ENCODE measurements around the gene ASTN2. TPM values are rescaled to one million over a fixed set of nuclear protein-coding genes. Genes with fewer than 3 reads are reported as not detected.

Gene ASTN2
- polyA plus RNA-seq, 1 donor from 2014 or later: 6.8 TPM

DNA sequence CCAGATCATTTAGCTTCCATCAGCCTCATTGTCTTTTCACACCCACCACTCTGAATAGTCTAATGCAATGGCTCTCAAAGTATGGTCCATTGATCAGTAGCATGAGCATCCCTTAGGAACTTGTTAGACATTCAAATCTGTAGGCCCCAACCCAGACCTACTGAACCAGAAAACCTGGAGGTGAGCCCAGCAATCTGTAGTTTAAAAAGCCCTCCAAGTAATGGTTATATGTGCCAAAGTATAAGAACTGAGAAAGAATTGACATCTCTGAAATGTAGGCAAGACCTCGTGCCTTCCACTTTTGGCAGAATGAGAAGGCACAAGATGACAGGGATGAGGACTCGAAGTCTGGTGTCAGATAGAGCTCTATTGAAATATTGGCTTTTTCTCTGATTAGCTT lies 460.1 kb downstream of the ASTN2 start:
- H3K27me3 ChIP-seq (ENCODE audit: insufficient read depth, low read depth, low read length): no peaks in the 10 kb centered on the region
- no peak for TF ChIP-seq RAD21 (conservative IDR thresholded peaks at IDR 0.05)
- no peak for TF ChIP-seq SMC3 (conservative IDR thresholded peaks at IDR 0.05; ENCODE audit: poor library complexity)
- no peak for TF ChIP-seq MXI1 (conservative IDR thresholded peaks at IDR 0.05; ENCODE audit: poor library complexity, severe bottlenecking)
- no peak for TF ChIP-seq TAF1 (IDR thresholded peaks at IDR 0.05; ENCODE audit: low read depth)
- TF ChIP-seq, protein P1, sequence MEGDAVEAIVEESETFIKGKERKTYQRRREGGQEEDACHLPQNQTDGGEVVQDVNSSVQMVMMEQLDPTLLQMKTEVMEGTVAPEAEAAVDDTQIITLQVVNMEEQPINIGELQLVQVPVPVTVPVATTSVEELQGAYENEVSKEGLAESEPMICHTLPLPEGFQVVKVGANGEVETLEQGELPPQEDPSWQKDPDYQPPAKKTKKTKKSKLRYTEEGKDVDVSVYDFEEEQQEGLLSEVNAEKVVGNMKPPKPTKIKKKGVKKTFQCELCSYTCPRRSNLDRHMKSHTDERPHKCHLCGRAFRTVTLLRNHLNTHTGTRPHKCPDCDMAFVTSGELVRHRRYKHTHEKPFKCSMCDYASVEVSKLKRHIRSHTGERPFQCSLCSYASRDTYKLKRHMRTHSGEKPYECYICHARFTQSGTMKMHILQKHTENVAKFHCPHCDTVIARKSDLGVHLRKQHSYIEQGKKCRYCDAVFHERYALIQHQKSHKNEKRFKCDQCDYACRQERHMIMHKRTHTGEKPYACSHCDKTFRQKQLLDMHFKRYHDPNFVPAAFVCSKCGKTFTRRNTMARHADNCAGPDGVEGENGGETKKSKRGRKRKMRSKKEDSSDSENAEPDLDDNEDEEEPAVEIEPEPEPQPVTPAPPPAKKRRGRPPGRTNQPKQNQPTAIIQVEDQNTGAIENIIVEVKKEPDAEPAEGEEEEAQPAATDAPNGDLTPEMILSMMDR (IDR thresholded peaks at IDR 0.05; ENCODE audit: poor library complexity, severe bottlenecking): no peak
- no peak for TF ChIP-seq POLR2AphosphoS5 (IDR thresholded peaks at IDR 0.05)
- TF ChIP-seq EZH2 (IDR thresholded peaks at IDR 0.05; ENCODE audit: borderline replicate concordance, insufficient read depth, low read length, poor library complexity, severe bottlenecking): no peak
- TF ChIP-seq EP300 (conservative IDR thresholded peaks at IDR 0.05; ENCODE audit: poor library complexity, severe bottlenecking): no peak
- TF ChIP-seq, protein P2, sequence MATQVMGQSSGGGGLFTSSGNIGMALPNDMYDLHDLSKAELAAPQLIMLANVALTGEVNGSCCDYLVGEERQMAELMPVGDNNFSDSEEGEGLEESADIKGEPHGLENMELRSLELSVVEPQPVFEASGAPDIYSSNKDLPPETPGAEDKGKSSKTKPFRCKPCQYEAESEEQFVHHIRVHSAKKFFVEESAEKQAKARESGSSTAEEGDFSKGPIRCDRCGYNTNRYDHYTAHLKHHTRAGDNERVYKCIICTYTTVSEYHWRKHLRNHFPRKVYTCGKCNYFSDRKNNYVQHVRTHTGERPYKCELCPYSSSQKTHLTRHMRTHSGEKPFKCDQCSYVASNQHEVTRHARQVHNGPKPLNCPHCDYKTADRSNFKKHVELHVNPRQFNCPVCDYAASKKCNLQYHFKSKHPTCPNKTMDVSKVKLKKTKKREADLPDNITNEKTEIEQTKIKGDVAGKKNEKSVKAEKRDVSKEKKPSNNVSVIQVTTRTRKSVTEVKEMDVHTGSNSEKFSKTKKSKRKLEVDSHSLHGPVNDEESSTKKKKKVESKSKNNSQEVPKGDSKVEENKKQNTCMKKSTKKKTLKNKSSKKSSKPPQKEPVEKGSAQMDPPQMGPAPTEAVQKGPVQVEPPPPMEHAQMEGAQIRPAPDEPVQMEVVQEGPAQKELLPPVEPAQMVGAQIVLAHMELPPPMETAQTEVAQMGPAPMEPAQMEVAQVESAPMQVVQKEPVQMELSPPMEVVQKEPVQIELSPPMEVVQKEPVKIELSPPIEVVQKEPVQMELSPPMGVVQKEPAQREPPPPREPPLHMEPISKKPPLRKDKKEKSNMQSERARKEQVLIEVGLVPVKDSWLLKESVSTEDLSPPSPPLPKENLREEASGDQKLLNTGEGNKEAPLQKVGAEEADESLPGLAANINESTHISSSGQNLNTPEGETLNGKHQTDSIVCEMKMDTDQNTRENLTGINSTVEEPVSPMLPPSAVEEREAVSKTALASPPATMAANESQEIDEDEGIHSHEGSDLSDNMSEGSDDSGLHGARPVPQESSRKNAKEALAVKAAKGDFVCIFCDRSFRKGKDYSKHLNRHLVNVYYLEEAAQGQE (IDR thresholded peaks at IDR 0.05; ENCODE audit: borderline replicate concordance): no peak
- no peak overlapping the region for H3K27ac ChIP-seq (ENCODE audit: low read length)
- no peak overlapping the region for H3K4me3 ChIP-seq (ENCODE audit: low read length)
- no peaks in the 10 kb centered on the region for H3K36me3 ChIP-seq (ENCODE audit: insufficient read depth, low read length)
- no peaks in the 10 kb centered on the region for H4K20me1 ChIP-seq (ENCODE audit: insufficient read depth)
- H3K9me2 ChIP-seq (ENCODE audit: insufficient read depth, low read length): no peaks in the 10 kb centered on the region
- H3K79me2 ChIP-seq (replicated peaks; ENCODE audit: insufficient read depth, low read length): no peaks in the 10 kb centered on the region
- H3K9me3 ChIP-seq (ENCODE audit: low read length): no peaks in the 10 kb centered on the region
- H2AFZ ChIP-seq (ENCODE audit: low read depth, low read length): no peak overlapping the region
- H3K9ac ChIP-seq (ENCODE audit: low read length): no peak overlapping the region
- no peak overlapping the region for H3K4me2 ChIP-seq (ENCODE audit: low read length)
- no peaks in the 10 kb centered on the region for H3F3A ChIP-seq (ENCODE audit: insufficient read depth, low read length, poor library complexity, severe bottlenecking)

DNA sequence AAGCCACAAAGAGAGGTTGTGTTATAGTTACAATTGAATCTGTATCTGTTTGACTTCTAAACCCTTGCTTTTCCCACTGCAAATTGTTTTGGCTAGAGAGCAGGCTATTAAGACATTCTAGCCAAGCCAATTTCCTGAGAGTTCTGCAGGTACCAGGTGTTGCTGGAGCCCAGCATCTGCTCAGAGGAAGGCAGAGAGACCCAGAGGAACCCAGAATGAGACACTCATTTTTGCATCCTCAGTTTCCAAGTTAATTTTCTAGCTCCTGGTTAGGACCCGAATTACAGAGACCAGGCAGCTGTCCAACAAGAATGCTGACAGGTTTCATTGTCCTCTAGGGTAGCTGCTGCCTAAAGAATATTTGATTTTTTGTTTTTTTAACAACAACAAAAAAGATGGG lies 461.6 kb downstream of the ASTN2 start:
- Histone ChIP-seq H3K9ac (ENCODE audit: low read length) (no peak overlapping the region), H3F3A (ENCODE audit: insufficient read depth, low read length, poor library complexity, severe bottlenecking) (no peaks in the 10 kb centered on the region), H3K4me3 (ENCODE audit: low read length) (no peak overlapping the region), H3K9me3 (ENCODE audit: low read length) (no peaks in the 10 kb centered on the region), H2AFZ (ENCODE audit: low read depth, low read length) (no peak overlapping the region), H3K79me2 (replicated peaks; ENCODE audit: insufficient read depth, low read length) (no peaks in the 10 kb centered on the region), H3K27me3 (ENCODE audit: insufficient read depth, low read depth, low read length) (no peaks in the 10 kb centered on the region), H3K36me3 (ENCODE audit: insufficient read depth, low read length) (no peaks in the 10 kb centered on the region), H3K4me2 (ENCODE audit: low read length) (no peak overlapping the region), H4K20me1 (ENCODE audit: insufficient read depth) (no peaks in the 10 kb centered on the region), H3K9me2 (ENCODE audit: insufficient read depth, low read length) (no peaks in the 10 kb centered on the region), H3K27ac (ENCODE audit: low read length) (no peak overlapping the region)
- TF ChIP-seq POLR2AphosphoS5 (IDR thresholded peaks at IDR 0.05) (no peak), EZH2 (IDR thresholded peaks at IDR 0.05; ENCODE audit: borderline replicate concordance, insufficient read depth, low read length, poor library complexity, severe bottlenecking) (no peak), TAF1 (IDR thresholded peaks at IDR 0.05; ENCODE audit: low read depth) (no peak), SMC3 (conservative IDR thresholded peaks at IDR 0.05; ENCODE audit: poor library complexity) (no peak)
- TF ChIP-seq, protein P1 (IDR thresholded peaks at IDR 0.05; ENCODE audit: poor library complexity, severe bottlenecking): no peak
- TF ChIP-seq, protein P2 (IDR thresholded peaks at IDR 0.05; ENCODE audit: borderline replicate concordance): no peak
